ENCODE measurements around the gene PIGS. TPM values are rescaled to one million over a fixed set of nuclear protein-coding genes. Genes with fewer than 3 reads are reported as not detected.

The PIGS gene
- total and polyA plus RNA-seq, 2 donors (not counting 3 experiments of a cell fraction or from before 2014, with no cell fraction given): 71.3 to 110 TPM

GRCh38 chr17:28544402-28545140 is 26.8 kb downstream of the PIGS start:
- no peak for DNase-seq (ENCODE audit: low read depth, low spot score)
- H3K36me3 ChIP-seq (ENCODE audit: control insufficient read depth in 2 of 2, extremely low read depth in 1 of 2, insufficient read depth in 2 of 2, low read length in 2 of 2): peaks cover 0 to 10% of the 10 kb centered on the region in 2 experiments
- no peaks in the 10 kb centered on the region for H3K27me3 ChIP-seq (ENCODE audit: control insufficient read depth in 2 of 2, insufficient read depth in 2 of 2, low read length in 2 of 2)
- no peaks in the 10 kb centered on the region for H3K79me2 ChIP-seq (ENCODE audit: control insufficient read depth, insufficient read depth, low read length)
- no peak for FAIRE-seq
- H3K4me2 ChIP-seq (ENCODE audit: insufficient read depth, low read length): no peak overlapping the region
- H3K9me3 ChIP-seq (replicated peaks; ENCODE audit: control insufficient read depth, insufficient read depth, low read length): no peaks in the 10 kb centered on the region
- H3K27ac ChIP-seq (ENCODE audit: insufficient read depth, low read depth, low read length): no peak overlapping the region
- H4K20me1 ChIP-seq (replicated peaks; ENCODE audit: control insufficient read depth, extremely low read depth, insufficient read depth, low read length): no peaks in the 10 kb centered on the region
- H3K9ac ChIP-seq (replicated peaks; ENCODE audit: extremely low read depth, insufficient read depth, low read length): no peak overlapping the region
- CTCF ChIA-PET: no interaction called here
- intact Hi-C loops (cut with micrococcal nuclease) (no loop called here), dilution Hi-C loops (cut with MboI; ENCODE audit: extremely low pct_ligation_motif_present, low sequenced_read_pairs) (no loop called here)
- H3K9me1 ChIP-seq (replicated peaks; ENCODE audit: control insufficient read depth, extremely low read depth, insufficient read depth, low read length): no peaks in the 10 kb centered on the region
- BruUV-seq (replicated peaks): no TSS peak
- no peaks in the 10 kb centered on the region for H3K4me1 ChIP-seq (ENCODE audit: control insufficient read depth, extremely low read depth, insufficient read depth, low read length)
- H2AFZ ChIP-seq (ENCODE audit: low read depth, low read length): no peak overlapping the region
- H3K4me3 ChIP-seq (replicated peaks in 1 of 3; ENCODE audit: insufficient read depth in 1 of 3, low read depth in 1 of 3, low read length in 3 of 3): no peak overlapping the region
- TF ChIP-seq CTCF (IDR thresholded peaks at IDR 0.05; ENCODE audit: extremely low read depth in 1 of 2, insufficient read depth in 1 of 2, low read depth in 1 of 2, low read length in 2 of 2) (no peak), POLR2AphosphoS5 (IDR thresholded peaks at IDR 0.05; ENCODE audit: insufficient read depth, low read depth, low read length) (no peak), MAX (IDR thresholded peaks at IDR 0.05; ENCODE audit: insufficient read depth, insufficient read length) (no peak), GATA2 (IDR thresholded peaks at IDR 0.05; ENCODE audit: insufficient read depth, insufficient read length, low read depth, low read length) (no peak)
- POLR2A ChIA-PET: no interaction called here

Data from endothelial cell of umbilical vein (primary cell).